ENCODE results near the gene ZSWIM7.

ZSWIM7 gene

GRCh38 chr17:15999974-16000827 is 697 bp upstream of the ZSWIM7 start:
- Histone ChIP-seq H2AFZ (ENCODE audit: low read depth, low read length) (peak overlapping the region; percentile 97), H3K9ac (ENCODE audit: low read depth, low read length) (peak overlapping the region; percentile 88), H3K27me3 (ENCODE audit: insufficient read depth, low read length, poor library complexity) (no peaks in the 10 kb centered on the region), H3K79me2 (ENCODE audit: insufficient read depth, low read length) (peaks cover 52% of the 10 kb centered on the region), H3K36me3 (ENCODE audit: insufficient read depth, low read length) (peaks cover 44% of the 10 kb centered on the region), H3K4me3 (ENCODE audit: low read depth in 1 of 2, low read length in 2 of 2) (peak overlapping the region; percentile 90 to 95), H3K27ac (ENCODE audit: low read length) (peak overlapping the region; percentile 92), H3K4me2 (ENCODE audit: insufficient read depth, low read length) (peak overlapping the region; percentile 78), H3K4me1 (ENCODE audit: insufficient read depth, low read length) (peaks cover 39% of the 10 kb centered on the region), H3K9me3 (ENCODE audit: insufficient read depth, low read length, severe bottlenecking) (no peaks in the 10 kb centered on the region), H4K20me1 (ENCODE audit: insufficient read depth, low read length) (peaks cover 17% of the 10 kb centered on the region; the same call in 1 of the 2 replicates)
- TF ChIP-seq EZH2 (IDR thresholded peaks at IDR 0.05; ENCODE audit: borderline replicate concordance, low read depth, low read length, severe bottlenecking): no peak
- TF ChIP-seq CTCF (IDR thresholded peaks at IDR 0.05; ENCODE audit: borderline replicate concordance, extremely low read depth, low read length, poor library complexity, severe bottlenecking): peak; percentile 6
- peak; percentile 49 for DNase-seq
- peak; percentile 34 for ATAC-seq (ENCODE audit: insufficient read depth, low read depth)

GRCh38 chr17:15998031-15998562 is 1.4 kb downstream of the ZSWIM7 start:
- peak overlapping the region; percentile 88; the same call in 1 of the 2 replicates for H3K9ac ChIP-seq (ENCODE audit: low read depth, low read length)
- H3K4me3 ChIP-seq (ENCODE audit: low read depth in 1 of 2, low read length in 2 of 2): peak overlapping the region in 1 of 2 experiments; percentile 90; a peak in 2 of 4 replicates
- peaks cover 45% of the 10 kb centered on the region for H3K79me2 ChIP-seq (ENCODE audit: insufficient read depth, low read length)
- H3K4me1 ChIP-seq (ENCODE audit: insufficient read depth, low read length): peaks cover 39% of the 10 kb centered on the region
- ATAC-seq (ENCODE audit: insufficient read depth, low read depth) (no peak), DNase-seq (no peak)
- H3K27me3 ChIP-seq (ENCODE audit: insufficient read depth, low read length, poor library complexity): no peaks in the 10 kb centered on the region
- H3K27ac ChIP-seq (ENCODE audit: low read length): no peak overlapping the region
- peak overlapping the region; percentile 58; the same call in 1 of the 2 replicates for H2AFZ ChIP-seq (ENCODE audit: low read depth, low read length)
- TF ChIP-seq CTCF (IDR thresholded peaks at IDR 0.05; ENCODE audit: borderline replicate concordance, extremely low read depth, low read length, poor library complexity, severe bottlenecking) (no peak), EZH2 (IDR thresholded peaks at IDR 0.05; ENCODE audit: borderline replicate concordance, low read depth, low read length, severe bottlenecking) (no peak)
- peaks cover 29% of the 10 kb centered on the region for H3K36me3 ChIP-seq (ENCODE audit: insufficient read depth, low read length)
- H4K20me1 ChIP-seq (ENCODE audit: insufficient read depth, low read length): peaks cover 14% of the 10 kb centered on the region; the same call in 1 of the 2 replicates
- peak overlapping the region; percentile 78 for H3K4me2 ChIP-seq (ENCODE audit: insufficient read depth, low read length)
- H3K9me3 ChIP-seq (ENCODE audit: insufficient read depth, low read length, severe bottlenecking): no peaks in the 10 kb centered on the region

- Histone ChIP-seq H3K9me3 (ENCODE audit: insufficient read depth, low read length, severe bottlenecking) (no peaks in the 10 kb centered on the region), H3K27me3 (ENCODE audit: insufficient read depth, low read length, poor library complexity) (no peaks in the 10 kb centered on the region), H3K27ac (ENCODE audit: low read length) (no peak overlapping the region), H3K4me2 (ENCODE audit: insufficient read depth, low read length) (no peak overlapping the region), H3K79me2 (ENCODE audit: insufficient read depth, low read length) (peaks cover 30% of the 10 kb centered on the region), H2AFZ (ENCODE audit: low read depth, low read length) (no peak overlapping the region), H3K4me3 (ENCODE audit: low read depth in 1 of 2, low read length in 2 of 2) (no peak overlapping the region), H3K9ac (ENCODE audit: low read depth, low read length) (no peak overlapping the region), H3K36me3 (ENCODE audit: insufficient read depth, low read length) (peaks cover 12% of the 10 kb centered on the region), H4K20me1 (ENCODE audit: insufficient read depth, low read length) (peaks cover 8% of the 10 kb centered on the region; the same call in 1 of the 2 replicates), H3K4me1 (ENCODE audit: insufficient read depth, low read length) (peaks cover 26% of the 10 kb centered on the region)
- TF ChIP-seq CTCF (IDR thresholded peaks at IDR 0.05; ENCODE audit: borderline replicate concordance, extremely low read depth, low read length, poor library complexity, severe bottlenecking): no peak
- TF ChIP-seq EZH2 (IDR thresholded peaks at IDR 0.05; ENCODE audit: borderline replicate concordance, low read depth, low read length, severe bottlenecking): no peak
- DNase-seq: no peak
- no peak for ATAC-seq (ENCODE audit: insufficient read depth, low read depth)
Measured at GRCh38 chr17:15996322-15996721, 3.2 kb downstream of the ZSWIM7 start.
